Stimulated activated CD4-positive, alpha-beta T cell treated with anti-CD3 and anti-CD28 coated beads, Interleukin-15, amount 100 ng/mL, for 1 hour (primary cell): Measurements from ENCODE around the gene KCNF1.
"Not testable (repeated sequence)": the region's sequence is repeated elsewhere in the genome, so short reads cannot be mapped to it uniquely, and the experiment has no call there.

ENCODE experiments used
- DNase-seq, 2 donors: peaks; one replicate each; pipeline ENCODE4 v3.0.0-alpha.2; 2020; ENCODE audit warnings: low read depth in 1 of 2, low spot score in 1 of 2

Gene KCNF1

DNA sequence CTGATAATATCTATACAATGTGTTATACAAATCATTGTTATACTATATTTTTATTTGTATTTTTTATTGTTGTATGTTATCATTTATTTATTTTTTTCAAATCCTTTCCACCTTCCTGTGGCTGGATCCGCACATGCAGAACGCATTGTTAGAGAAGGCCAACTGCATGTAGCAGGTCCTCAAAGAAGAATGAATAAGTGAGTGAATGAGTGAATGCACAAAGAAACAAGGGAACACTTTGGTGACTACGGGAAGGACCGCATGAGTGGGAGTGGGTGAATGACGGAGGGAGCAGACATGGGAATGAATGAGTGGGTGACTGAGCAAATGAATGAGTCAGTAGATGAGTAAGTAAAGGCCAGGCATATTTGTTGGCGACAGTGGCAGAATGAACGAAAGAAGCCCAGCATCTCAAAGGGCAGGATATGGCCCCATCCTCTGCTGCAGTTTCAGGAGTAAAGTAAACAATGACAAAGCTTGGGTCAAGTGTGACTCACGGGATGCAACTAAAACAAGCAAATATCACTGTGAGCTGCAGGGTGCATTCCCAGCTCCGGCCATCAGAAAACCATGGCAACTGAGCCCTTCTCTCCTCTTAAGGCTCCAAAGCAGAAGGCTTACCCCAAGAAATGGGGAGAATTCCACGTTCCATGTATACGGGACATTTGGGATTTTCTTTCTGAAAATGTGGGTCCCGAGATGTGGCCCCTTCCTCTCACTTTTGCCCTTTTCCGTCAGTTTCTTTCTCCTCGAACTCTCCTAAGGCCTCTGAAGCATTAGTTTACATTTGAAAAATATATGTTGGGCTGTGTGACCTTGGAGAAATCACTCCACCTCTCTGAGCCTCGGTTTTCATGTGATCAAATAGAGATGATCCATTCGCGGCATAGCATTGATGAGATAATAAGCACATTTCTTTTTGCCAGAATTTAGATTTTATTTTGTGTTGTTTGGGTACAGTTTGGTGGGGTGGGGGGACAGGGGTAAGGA, 24.5 kb downstream of the KCNF1 start:
- no peak for DNase-seq

GRCh38 chr2:10939058-10939457, 27.3 kb downstream of the KCNF1 start:
- DNase-seq, result no peak

- no peak for DNase-seq
These were observed 28.9 kb downstream of the KCNF1 start for GRCh38 chr2:10940596-10940995.

- DNase-seq, result no peak
These were observed 29.6 kb downstream of the KCNF1 start for GRCh38 chr2:10941383-10941782.

DNA sequence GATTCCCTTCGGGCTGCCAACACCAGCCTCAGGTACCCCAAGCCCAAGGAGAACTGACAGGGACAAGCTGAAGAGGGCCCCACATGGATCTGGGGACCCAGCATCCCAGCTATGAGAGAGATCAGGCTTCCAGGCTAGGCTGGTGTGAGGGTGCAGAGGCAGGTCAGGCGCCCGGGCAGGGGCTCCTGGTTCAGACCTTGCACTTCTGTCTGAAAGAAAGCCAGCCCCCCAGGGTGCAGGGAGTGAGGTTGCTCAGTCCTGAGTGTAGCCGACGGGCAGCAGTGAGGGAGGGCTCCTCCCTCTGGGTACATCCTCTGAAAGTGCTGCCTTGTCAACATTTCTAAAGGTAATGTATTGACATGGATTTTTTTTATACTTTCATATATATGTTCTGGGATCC, 33.1 kb downstream of the KCNF1 start:
- DNase-seq, result no peak

- DNase-seq, result no peak
These were observed 34.7 kb downstream of the KCNF1 start for GRCh38 chr2:10946394-10946793.

DNA sequence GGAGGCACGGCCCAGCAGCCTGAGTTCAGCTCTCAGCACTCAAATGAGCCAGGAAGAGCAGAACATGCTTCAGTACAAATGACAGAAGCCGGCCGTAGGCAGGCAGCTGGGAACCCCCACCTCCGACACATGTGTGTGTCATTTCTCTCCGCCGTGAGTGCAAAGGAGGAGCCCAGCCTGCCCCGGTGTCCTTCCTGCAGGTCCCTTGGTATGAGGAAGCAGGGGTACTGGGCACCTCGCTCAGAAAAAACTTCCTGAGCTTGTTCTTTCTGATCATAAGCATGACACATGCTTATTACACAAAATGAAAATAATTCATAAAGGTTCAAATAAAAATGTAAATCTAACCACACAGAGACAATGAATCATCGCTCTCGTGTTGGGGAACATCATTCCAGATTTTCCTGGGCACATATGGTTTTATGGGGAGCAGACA, 35.3 kb downstream of the KCNF1 start:
- no peak for DNase-seq

- no peak for DNase-seq
These were observed 35.9 kb downstream of the KCNF1 start for GRCh38 chr2:10947446-10948187.

DNA sequence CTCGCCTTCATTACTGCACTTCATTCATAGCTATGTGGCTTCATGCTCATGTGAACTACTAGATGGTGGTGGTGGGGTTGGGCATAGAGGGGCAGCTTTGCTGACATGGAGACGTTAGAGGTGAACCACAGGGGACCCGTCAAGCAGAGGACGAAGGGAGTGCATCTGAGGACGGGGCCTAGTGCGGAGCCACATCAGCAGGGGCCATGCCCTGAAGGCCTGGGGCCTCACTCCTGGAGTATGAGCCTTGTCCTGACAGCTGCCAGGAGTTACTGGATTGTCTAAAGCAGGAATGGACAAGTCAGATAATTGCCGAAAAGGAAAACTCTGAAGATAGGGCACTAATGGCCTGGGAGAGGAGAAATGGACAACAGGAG, 36.4 kb downstream of the KCNF1 start:
- no peak for DNase-seq

- DNase-seq, result no peak
These were observed 37.0 kb downstream of the KCNF1 start for GRCh38 chr2:10948606-10949230.

DNA sequence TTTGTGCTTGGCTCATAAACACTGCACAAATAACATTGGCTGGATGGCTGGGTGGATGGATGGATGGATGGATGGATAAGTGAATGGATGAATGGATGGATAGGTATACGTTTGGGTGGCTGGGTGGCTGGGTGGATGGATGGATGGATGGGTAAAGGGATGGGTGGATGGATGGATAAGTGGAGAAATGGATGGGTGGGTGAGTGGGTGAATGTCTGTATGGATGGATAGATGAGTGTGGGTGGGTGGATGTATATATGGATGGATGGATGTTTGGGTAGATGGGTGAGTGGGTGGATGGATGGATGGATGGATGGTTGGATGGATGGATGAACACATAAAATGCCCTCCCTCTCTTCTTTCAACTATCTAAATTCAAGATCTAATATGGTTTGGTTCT, 38.1 kb downstream of the KCNF1 start:
- DNase-seq, result no peak

DNA sequence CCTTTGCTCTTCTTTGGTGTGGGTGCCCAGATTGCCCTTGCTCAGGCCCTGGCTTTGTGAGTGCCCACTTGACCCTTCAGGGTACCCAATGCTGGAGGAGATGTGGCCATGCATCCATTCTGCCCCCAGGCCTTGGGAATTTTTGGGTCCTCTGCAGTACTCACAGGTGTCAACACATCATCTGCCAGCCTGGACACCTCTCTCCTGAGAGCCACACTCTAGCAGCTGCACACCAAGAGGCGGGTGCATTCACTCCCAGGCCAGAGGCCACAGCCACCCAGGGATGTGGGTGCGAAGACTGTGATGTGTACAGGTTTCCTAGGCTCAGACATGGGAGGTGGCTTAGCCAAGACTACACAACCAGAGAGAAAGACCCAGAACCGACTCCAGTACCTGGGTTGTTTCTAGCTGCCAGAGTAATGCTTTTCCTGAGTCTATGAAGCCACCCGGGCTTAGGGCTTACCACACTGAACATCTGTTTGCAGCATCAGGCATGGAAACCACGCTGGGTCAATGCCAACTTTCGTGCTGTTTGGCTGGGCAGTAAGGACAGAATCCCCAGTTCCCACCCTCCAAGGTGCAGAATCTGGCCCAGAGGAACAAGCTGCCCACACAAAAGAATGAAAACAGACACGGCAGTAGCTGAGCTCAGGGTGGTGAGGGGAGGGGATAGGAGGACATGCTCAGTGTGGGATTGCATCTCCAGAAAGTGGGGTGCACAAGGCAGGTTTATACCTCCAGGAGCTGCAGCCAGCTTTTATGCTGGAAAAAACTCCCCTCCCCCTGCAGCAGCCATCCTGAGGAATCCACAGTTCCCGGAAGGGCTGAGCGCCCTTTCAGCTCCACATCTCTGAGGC, 40.1 kb downstream of the KCNF1 start:
- no peak for DNase-seq

- DNase-seq, result no peak
These were observed 42.7 kb downstream of the KCNF1 start for GRCh38 chr2:10954416-10954815.

- no peak for DNase-seq
These were observed 43.4 kb downstream of the KCNF1 start for GRCh38 chr2:10954856-10955818.

DNA sequence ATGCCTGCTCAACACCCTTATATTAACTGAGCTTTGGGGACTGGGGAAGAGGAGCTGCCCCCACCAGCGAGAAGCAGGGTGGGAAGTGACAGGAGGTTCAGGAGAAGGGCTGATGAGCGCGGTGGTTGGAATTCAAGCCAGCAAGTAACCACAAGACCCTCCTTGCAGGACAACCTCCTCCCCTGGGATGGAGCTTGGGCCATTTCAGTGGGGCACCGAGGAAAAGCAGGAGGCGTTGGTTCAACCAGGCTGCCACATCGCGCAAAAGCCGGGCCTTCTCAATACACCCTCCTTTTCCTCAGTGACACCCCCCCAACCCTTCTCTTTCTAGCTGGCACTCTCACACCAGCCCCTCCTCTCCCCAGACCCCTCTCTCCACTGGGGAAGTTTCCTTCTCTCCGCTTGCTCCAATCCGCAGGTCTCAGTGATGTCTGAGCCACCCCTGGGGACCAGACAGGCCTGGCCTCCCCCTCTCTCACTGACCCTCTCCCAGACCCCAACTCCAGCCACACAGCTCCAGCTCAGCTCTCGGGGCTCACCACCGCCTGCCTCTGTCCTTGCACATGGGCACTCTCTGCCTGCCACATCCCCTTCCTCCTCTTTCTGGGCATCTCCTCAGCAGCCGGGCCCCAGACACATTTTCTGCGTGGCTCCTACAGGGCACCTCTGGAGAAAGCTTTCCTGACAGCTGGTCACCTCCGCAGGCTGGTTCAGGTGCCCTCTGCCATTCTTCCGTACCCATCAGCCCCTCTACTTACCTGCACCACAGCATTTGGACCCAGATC, 44.5 kb downstream of the KCNF1 start:
- no peak for DNase-seq

GRCh38 chr2:10957391-10957790, 45.7 kb downstream of the KCNF1 start:
- DNase-seq, result no peak

GRCh38 chr2:10958452-10958851, 46.7 kb downstream of the KCNF1 start:
- DNase-seq, result not testable (repeated sequence)

GRCh38 chr2:10960606-10961489, 49.1 kb downstream of the KCNF1 start:
- no peak for DNase-seq
